AG09309 (cell line): ENCODE data around the gene TENT5C.
"Not testable (repeated sequence)": the region's sequence is repeated elsewhere in the genome, so short reads cannot be mapped to it uniquely, and the experiment has no call there.

ENCODE experiments used
- DNase-seq: peaks from one replicate; pipeline ENCODE4 v3.0.0-alpha.2; 2010; ENCODE audit warnings: low read depth
- H3K4me3 ChIP-seq: 2 replicates; pipeline ENCODE4 v1.5.1; 2011; ENCODE audit warnings: mild to moderate bottlenecking, low read depth, low read length, moderate library complexity; ENCODE audit not compliant: control insufficient read depth
- CTCF ChIP-seq: IDR thresholded peaks from 2 replicates; pipeline ENCODE4 v1.5.1; 2011; ENCODE audit warnings: mild to moderate bottlenecking, low read depth, low read length, inconsistent platforms; ENCODE audit not compliant: insufficient read depth, control insufficient read depth; ENCODE audit errors: missing control alignments

TENT5C gene

GRCh38 chr1:117605774-117606648, at the start of gene TENT5C:
TSS of gene TENT5C (plus strand) at chr1:117606048. CDS start at chr1:117622869, 16,821 bp downstream.
- peak within 1 kb of the TSS; percentile 51 for H3K4me3 ChIP-seq
- DNase-seq, result peak; percentile 82
- TF ChIP-seq CTCF, result no peak

GRCh38 chr1:117556341-117556740, 49.5 kb upstream of the TENT5C start:
- DNase-seq, result no peak
- no peak overlapping the region for H3K4me3 ChIP-seq
- no peak for TF ChIP-seq CTCF

GRCh38 chr1:117556976-117557375, 48.9 kb upstream of the TENT5C start:
- no peak for DNase-seq
- TF ChIP-seq CTCF, result no peak
- no peak overlapping the region for H3K4me3 ChIP-seq

DNA sequence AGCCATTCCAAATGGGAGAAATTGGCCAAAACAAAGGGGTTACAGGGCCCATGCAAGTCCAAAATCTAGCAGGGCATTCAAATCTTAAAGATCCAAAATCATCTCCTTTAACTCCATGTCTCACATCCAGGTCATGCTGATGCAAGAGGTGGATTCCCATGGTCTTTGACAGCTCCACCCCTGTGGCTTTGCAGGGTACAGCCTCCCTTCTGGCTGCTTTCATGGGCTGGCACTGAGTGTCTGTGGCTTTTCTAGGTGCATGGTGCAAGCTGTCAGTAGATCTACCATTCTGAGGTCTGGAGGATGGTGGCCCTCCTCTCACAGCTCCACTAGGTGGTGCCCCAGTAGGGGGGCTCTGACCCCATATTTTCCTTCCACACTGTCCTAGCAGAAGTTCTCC, 47.4 kb upstream of the TENT5C start:
- not testable (repeated sequence) for DNase-seq, H3K4me3 ChIP-seq

- no peak overlapping the region for H3K4me3 ChIP-seq
- TF ChIP-seq CTCF, result no peak
- no peak for DNase-seq
These were observed 46.7 kb upstream of the TENT5C start for GRCh38 chr1:117559139-117559538.

DNA sequence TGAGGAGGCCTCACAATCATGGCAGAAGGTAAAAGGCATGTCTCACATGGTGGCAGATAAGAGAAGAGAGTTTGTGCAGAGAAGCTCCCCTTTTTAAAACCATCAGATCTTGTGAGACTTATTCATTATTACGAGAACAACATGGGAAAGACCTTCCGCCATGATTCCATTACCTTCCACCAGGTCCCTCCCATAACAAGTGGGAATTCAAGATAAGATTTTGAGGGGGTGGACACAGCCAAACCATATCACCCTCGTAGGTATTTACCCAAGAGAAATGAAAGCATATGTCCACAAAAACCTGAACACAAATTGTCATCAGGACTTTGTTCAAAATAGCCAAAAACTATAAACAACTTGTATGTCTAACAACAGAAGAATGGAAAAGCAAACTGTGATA, 45.9 kb upstream of the TENT5C start:
- H3K4me3 ChIP-seq, result no peak overlapping the region
- TF ChIP-seq CTCF, result no peak
- DNase-seq, result no peak

- TF ChIP-seq CTCF, result no peak
These were observed 44.8 kb upstream of the TENT5C start for GRCh38 chr1:117561071-117561470.

More at GRCh38 chr1:117561071-117561470, 44.8 kb upstream of the TENT5C start:
- H3K4me3 ChIP-seq, result no peak overlapping the region
- no peak for DNase-seq
